WERI-Rb-1 (cell line): ENCODE data around the gene ADGRV1.

Experiments used
- DNase-seq: peaks from one replicate; pipeline ENCODE4 v3.0.0-alpha.2; 2020
- H3K27ac ChIP-seq: fragments of 250-450 bp; sonication (Bioruptor Pico); 2 replicates; pipeline ENCODE4 v1.5.1; 2020; ENCODE audit warnings: mild to moderate bottlenecking, moderate library complexity
- H3K27me3 ChIP-seq: fragments of 250-450 bp; sonication (Bioruptor Pico); 2 replicates; pipeline ENCODE4 v1.5.1; 2021; ENCODE audit warnings: mild to moderate bottlenecking, low read depth, moderate library complexity; ENCODE audit not compliant: insufficient read depth, severe bottlenecking
- H3K36me3 ChIP-seq: fragments of 250-450 bp; sonication (Bioruptor Pico); 2 replicates; pipeline ENCODE4 v1.5.1; 2020; ENCODE audit warnings: mild to moderate bottlenecking, moderate library complexity
- H3K4me3 ChIP-seq: 2 replicates; pipeline ENCODE4 v1.5.1; 2011; ENCODE audit warnings: low read depth, mild to moderate bottlenecking, control low read depth, low read length
- H3K9me3 ChIP-seq: fragments of 250-450 bp; sonication (Bioruptor Pico); 2 replicates; pipeline ENCODE4 v1.5.1; 2021; ENCODE audit warnings: mild to moderate bottlenecking, moderate library complexity; ENCODE audit not compliant: severe bottlenecking
- CTCF ChIP-seq: IDR thresholded peaks from 2 replicates; pipeline ENCODE4 v1.5.1; 2011; ENCODE audit warnings: low read depth, mild to moderate bottlenecking, control low read depth, inconsistent platforms, low read length

Gene ADGRV1

GRCh38 chr5:91177085-91177484 is 618.5 kb downstream of the ADGRV1 start:
- Histone ChIP-seq H3K36me3 (no peaks in the 10 kb centered on the region), H3K27ac (peak overlapping the region; percentile 7; the same call in 1 of the 2 replicates), H3K4me3 (no peak overlapping the region), H3K27me3 (no peaks in the 10 kb centered on the region), H3K9me3 (no peaks in the 10 kb centered on the region)
- DNase-seq: no peak
- TF ChIP-seq CTCF: no peak

DNA sequence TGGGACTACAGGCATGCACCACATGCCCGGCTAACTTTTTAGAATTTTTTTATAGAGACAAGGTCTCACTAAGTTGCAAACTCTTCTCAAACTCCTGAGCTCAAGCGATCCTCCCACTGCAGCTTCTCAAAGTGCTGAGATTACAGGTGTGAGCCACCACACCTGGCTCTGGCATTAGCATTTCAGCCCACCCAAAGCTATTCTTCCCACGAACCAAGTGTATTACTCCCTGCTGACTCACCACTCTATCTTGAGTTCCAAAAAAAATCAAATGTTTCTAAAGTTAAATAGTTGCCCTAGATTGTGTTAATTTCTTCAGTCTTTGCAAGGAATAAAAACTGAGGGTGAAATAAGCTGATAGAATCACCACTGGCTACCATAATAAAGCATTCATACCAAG is 619.0 kb downstream of the ADGRV1 start:
- no peak overlapping the region for H3K27ac ChIP-seq
- H3K27me3 ChIP-seq: no peaks in the 10 kb centered on the region
- no peaks in the 10 kb centered on the region for H3K9me3 ChIP-seq
- H3K36me3 ChIP-seq: no peaks in the 10 kb centered on the region
- no peak for DNase-seq
- H3K4me3 ChIP-seq: no peak overlapping the region
- TF ChIP-seq CTCF: no peak

GRCh38 chr5:91178461-91178860 is 619.9 kb downstream of the ADGRV1 start:
- no peaks in the 10 kb centered on the region for H3K27me3 ChIP-seq
- no peaks in the 10 kb centered on the region for H3K9me3 ChIP-seq
- TF ChIP-seq CTCF: no peak
- no peak overlapping the region for H3K27ac ChIP-seq
- H3K4me3 ChIP-seq: no peak overlapping the region
- H3K36me3 ChIP-seq: no peaks in the 10 kb centered on the region
- DNase-seq: no peak

DNA sequence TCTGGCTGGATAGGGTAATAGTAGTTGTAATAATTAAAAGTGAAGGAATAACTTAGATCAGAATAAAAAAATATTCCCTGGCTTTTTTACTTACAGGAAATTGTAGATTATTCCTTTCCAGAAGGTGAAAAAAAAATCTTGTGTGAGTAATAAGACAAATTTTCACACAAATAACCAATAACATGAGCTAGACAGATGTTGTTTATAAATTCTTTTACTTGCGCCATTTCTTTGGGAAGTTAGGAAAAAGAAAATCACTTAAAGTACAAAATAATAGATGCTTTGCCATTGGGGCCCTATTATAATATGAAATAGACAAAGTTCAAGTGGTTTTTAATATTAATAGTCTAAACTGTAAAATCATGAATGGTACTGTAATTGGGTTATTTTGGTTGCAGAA is 620.4 kb downstream of the ADGRV1 start:
- H3K27me3 ChIP-seq: no peaks in the 10 kb centered on the region
- no peak overlapping the region for H3K27ac ChIP-seq
- no peak overlapping the region for H3K4me3 ChIP-seq
- no peaks in the 10 kb centered on the region for H3K9me3 ChIP-seq
- no peak for DNase-seq
- no peak for TF ChIP-seq CTCF
- H3K36me3 ChIP-seq: no peaks in the 10 kb centered on the region

- Histone ChIP-seq H3K27me3 (no peaks in the 10 kb centered on the region), H3K9me3 (no peaks in the 10 kb centered on the region), H3K4me3 (no peak overlapping the region), H3K36me3 (no peaks in the 10 kb centered on the region), H3K27ac (no peak overlapping the region)
- no peak for DNase-seq
- TF ChIP-seq CTCF: no peak
These were observed 621.9 kb downstream of the ADGRV1 start for GRCh38 chr5:91180506-91180905.

DNA sequence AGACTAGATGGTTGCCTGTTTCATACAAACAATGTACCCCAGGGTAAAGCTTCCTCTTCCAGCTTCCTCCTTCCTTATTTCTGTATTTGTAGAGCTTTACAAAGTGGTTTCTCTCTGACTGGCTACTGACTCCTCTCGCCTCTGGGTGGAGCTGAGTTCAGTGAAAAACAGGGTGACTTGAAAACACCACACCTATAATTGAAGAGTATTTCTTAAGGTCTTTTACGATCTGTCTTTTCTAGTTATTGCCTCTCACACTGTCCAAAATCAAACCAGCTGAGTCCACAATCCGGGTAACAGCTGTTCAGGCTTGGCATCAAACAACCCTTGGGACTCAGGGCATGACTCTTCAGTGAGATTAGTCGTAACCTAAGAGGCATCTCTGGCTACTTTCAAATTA is 624.2 kb downstream of the ADGRV1 start:
- Histone ChIP-seq H3K27me3 (no peaks in the 10 kb centered on the region), H3K9me3 (no peaks in the 10 kb centered on the region), H3K4me3 (no peak overlapping the region), H3K36me3 (no peaks in the 10 kb centered on the region), H3K27ac (no peak overlapping the region)
- 0 out of 2 replicates have a peak, but pooled peaks have one; percentile 9 for TF ChIP-seq CTCF
- no peak for DNase-seq
